ENCODE results near the gene UBTD1.
A peak's percentile ranks its signal among the peaks of the same experiment; 100 is the strongest.
"Not testable (repeated sequence)": the region's sequence is repeated elsewhere in the genome, so short reads cannot be mapped to it uniquely, and the experiment has no call there.

The UBTD1 gene

GRCh38 chr10:97563337-97563736 is 64.6 kb downstream of the UBTD1 start:
- no peak for DNase-seq (ENCODE audit: low read depth)

GRCh38 chr10:97564776-97565175 is 66.1 kb downstream of the UBTD1 start:
- DNase-seq (ENCODE audit: low read depth) = peak; percentile 33

- no peak for DNase-seq (ENCODE audit: low read depth)
These were observed 67.7 kb downstream of the UBTD1 start for GRCh38 chr10:97566336-97566996.

- DNase-seq (ENCODE audit: low read depth) = no peak
These were observed 69.2 kb downstream of the UBTD1 start for GRCh38 chr10:97567891-97568290.

- no peak for DNase-seq (ENCODE audit: low read depth)
These were observed 71.5 kb downstream of the UBTD1 start for GRCh38 chr10:97570146-97570788.

- DNase-seq (ENCODE audit: low read depth) = no peak
These were observed 72.2 kb downstream of the UBTD1 start for GRCh38 chr10:97570789-97571471.

GRCh38 chr10:97571622-97572021 is 72.9 kb downstream of the UBTD1 start:
- DNase-seq (ENCODE audit: low read depth) = no peak

- DNase-seq (ENCODE audit: low read depth) = peak; percentile 78
These were observed 73.7 kb downstream of the UBTD1 start, which contains the start of gene ANKRD2 for GRCh38 chr10:97572214-97572989. Gene ANKRD2, plus strand, starts transcription at chr10:97572779. Its CDS starts 10 bp downstream, at chr10:97572789.

GRCh38 chr10:97573021-97573420 is 74.3 kb downstream of the UBTD1 start:
- peak; percentile 29 for DNase-seq (ENCODE audit: low read depth)

- DNase-seq (ENCODE audit: low read depth) = no peak
These were observed 74.9 kb downstream of the UBTD1 start for GRCh38 chr10:97573672-97574071.

- DNase-seq (ENCODE audit: low read depth) = peak; percentile 39
These were observed 75.8 kb downstream of the UBTD1 start for GRCh38 chr10:97574374-97575126.

- no peak for DNase-seq (ENCODE audit: low read depth)
These were observed 76.5 kb downstream of the UBTD1 start for GRCh38 chr10:97575127-97575668.

- DNase-seq (ENCODE audit: low read depth) = not testable (repeated sequence)
These were observed 77.8 kb downstream of the UBTD1 start for GRCh38 chr10:97576487-97576886.

- DNase-seq (ENCODE audit: low read depth) = no peak
These were observed 79.0 kb downstream of the UBTD1 start for GRCh38 chr10:97577701-97578100.

GRCh38 chr10:97578171-97578844 is 79.6 kb downstream of the UBTD1 start:
- DNase-seq (ENCODE audit: low read depth) = no peak

- DNase-seq (ENCODE audit: low read depth) = no peak
These were observed 82.0 kb downstream of the UBTD1 start for GRCh38 chr10:97580421-97581367.

GRCh38 chr10:97582169-97582568 is 83.4 kb downstream of the UBTD1 start:
- no peak for DNase-seq (ENCODE audit: low read depth)

- DNase-seq (ENCODE audit: low read depth) = no peak
These were observed 84.8 kb downstream of the UBTD1 start for GRCh38 chr10:97583476-97583875.

- DNase-seq (ENCODE audit: low read depth) = peak; percentile 51
These were observed 85.5 kb downstream of the UBTD1 start, which contains the start of gene HOGA1 for GRCh38 chr10:97584060-97584797. Gene HOGA1, plus strand, starts transcription at chr10:97584389. Its CDS starts 315 bp downstream, at chr10:97584704.

Measured in iris pigment epithelial cell (primary cell).